ENCODE measurements around the gene KCNC1.

KCNC1 gene

GRCh38 chr11:17811352-17811751 is 76.8 kb downstream of the KCNC1 start:
- DNase-seq (ENCODE audit: insufficient read length, low spot score) = no peak
- FAIRE-seq = no peak

DNA sequence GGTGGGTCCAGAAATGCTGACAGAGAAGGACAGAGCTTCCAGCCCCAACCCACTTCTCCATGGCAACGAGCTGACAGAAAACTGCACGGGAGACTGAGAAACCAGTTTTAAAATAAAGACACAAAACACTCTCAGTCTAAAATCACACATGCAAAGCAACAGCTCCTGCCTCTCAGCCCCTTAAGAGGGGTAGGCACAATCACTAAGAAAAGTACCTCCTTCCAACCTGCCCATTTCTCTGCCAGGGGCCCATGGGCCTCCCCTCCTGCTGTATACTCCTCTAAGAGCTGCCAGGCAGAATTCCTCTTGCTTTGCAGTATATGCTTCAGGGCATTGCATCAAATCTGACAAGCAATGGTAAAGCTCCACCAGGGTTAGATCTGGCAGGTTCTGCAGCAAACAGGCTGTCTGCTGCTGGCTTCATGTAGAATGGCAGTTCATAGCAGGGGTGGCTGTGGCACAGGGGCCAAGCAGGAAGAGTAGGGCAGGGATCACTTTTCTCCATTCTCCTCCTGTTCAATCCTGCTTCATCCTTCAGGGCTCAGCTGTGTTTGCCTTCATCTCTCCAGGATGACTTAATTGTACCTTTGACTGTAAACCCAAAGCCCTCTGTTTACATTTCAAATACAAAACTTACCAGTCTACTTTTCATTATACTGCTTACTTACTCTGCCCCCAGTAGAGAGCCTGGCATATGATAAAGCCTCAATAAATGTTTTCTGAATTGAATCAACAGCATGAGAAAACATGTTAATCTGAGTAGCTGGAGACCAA is 77.7 kb downstream of the KCNC1 start:
- FAIRE-seq (no peak), DNase-seq (ENCODE audit: insufficient read length, low spot score) (no peak)

DNA sequence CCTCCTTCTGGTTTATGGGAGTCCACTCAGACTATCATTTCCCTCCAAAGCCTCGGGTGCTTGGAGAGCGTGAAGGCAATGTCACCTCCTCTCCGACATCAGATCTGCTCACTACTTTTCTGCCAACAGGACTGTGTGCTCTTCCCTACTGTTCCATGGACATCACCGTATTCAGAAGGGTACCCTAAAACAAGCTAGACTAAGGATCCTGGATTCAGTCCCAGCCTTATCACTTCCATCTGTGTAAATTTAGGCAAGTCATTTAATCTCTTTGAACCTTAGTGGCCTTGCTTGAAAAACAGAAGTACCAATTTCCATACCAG is 78.2 kb downstream of the KCNC1 start:
- no peak for FAIRE-seq
- no peak for DNase-seq (ENCODE audit: insufficient read length, low spot score)

- FAIRE-seq = no peak
- DNase-seq (ENCODE audit: insufficient read length, low spot score) = no peak
These were observed 78.9 kb downstream of the KCNC1 start for GRCh38 chr11:17813391-17814059.

GRCh38 chr11:17814546-17814945 is 80.0 kb downstream of the KCNC1 start:
- FAIRE-seq (no peak), DNase-seq (ENCODE audit: insufficient read length, low spot score) (no peak)

DNA sequence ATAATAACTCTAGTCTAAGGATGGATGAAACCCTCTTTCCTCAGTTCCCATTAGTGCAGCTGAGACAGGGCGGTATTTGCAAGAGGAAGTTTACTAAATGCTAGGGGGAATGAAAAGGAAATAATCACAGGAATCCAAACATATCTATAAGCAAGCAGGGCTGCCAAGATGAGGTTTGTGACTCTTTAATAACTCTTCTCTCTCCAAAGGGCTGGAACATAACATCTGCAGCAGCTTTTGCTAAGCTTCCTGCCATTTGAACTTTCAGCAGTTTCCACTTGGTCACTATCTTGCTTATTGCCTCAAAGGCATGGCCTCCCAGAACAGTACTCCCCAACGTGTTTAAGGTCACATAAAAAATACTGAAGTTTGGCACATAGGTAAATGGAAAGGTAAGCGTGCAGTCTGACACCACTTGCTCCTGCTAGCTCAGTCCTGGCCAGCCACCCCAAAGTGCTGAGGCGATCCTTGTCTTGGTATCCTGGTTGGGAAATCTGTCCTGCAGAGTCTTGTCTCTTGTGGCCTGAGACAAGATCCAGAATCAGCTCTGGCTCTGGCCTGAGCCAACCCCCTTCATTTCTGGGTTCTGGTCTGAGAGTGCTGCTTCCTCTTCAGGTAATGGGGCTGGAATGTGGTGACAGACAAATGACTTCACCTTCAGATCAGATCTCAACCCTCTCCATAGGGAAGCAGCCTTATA is 81.8 kb downstream of the KCNC1 start:
- DNase-seq (ENCODE audit: insufficient read length, low spot score) (no peak), FAIRE-seq (no peak)

GRCh38 chr11:17821648-17822400 is 87.2 kb downstream of the KCNC1 start:
- DNase-seq (ENCODE audit: insufficient read length, low spot score) (no peak), FAIRE-seq (no peak)

DNA sequence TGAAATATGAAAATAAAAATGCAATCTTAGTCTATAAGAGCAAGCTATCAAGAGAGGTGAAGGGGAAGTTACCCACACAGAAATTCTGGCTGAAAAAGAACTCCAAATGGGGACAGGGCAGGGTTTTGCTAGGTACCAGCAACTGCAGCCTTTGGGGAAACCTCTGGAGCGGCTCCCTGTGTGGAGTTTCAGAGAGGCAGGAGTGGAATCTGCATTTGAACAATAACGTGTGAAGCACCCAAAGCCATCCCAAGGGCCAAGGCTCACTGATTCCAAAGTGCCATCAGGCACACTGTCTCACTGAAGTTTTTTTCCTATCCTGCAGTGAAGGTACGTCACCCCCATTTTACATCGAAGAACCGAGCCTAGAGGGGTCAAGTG is 87.8 kb downstream of the KCNC1 start:
- FAIRE-seq = no peak
- DNase-seq (ENCODE audit: insufficient read length, low spot score) = no peak

- no peak for FAIRE-seq
- DNase-seq (ENCODE audit: insufficient read length, low spot score) = no peak
These were observed 92.4 kb downstream of the KCNC1 start for GRCh38 chr11:17827006-17827405.

DNA sequence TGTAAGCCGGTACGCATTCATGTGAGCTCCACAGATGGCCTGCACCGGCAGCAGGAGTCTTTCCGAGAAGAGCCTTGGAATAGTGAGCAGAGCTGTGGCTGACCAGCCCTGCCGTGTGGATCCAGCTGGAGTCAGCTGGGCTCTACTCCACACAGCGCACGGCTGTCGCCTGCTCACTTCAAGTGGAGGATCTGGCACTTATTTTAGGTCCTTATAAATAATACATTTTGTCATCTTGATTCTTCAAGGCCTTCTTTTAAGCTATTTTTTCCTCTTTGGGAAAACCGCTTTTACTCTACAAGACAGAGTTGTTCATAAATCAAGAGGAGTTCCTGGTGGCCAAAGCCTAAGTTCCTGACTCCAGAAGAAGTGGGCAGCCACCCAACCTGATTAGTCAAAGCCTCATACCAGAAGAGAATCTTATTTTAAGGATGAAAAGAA is 93.8 kb downstream of the KCNC1 start:
- no peak for DNase-seq (ENCODE audit: insufficient read length, low spot score)
- FAIRE-seq = no peak

- DNase-seq (ENCODE audit: insufficient read length, low spot score) (no peak), FAIRE-seq (no peak)
These were observed 96.6 kb downstream of the KCNC1 start for GRCh38 chr11:17831228-17831627.

DNA sequence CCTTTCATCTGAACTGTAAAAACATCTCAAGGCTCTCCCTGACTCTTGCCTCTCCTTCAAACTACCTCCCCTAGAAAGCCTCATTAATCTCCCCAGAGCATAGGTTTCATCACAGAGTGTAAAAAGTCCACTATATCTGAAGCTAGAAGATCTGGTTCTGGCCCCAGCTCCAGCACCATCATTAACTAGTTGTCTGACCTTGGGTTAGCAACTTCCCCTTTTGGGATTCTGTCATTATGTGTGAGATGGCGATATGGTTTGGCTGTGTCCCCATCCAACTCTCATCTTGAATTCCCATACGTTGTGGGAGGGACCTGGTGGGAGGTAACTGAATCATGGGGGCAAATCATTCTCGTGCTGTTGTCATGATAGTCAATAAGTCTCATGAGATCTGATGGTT is 97.3 kb downstream of the KCNC1 start:
- DNase-seq (ENCODE audit: insufficient read length, low spot score) = no peak
- no peak for FAIRE-seq
